Ovary (tissue), 3 donors: ENCODE results near the gene AKAP9.

Experiments
- CTCF ChIP-seq, 3 donors: fragments of 450-650 bp in 2 of 3; fragments of 200-600 bp in 1 of 3; IDR thresholded peaks; one replicate each; pipeline versions ENCODE4 v1.5.1 to v1.8.0; 2016 to 2022; ENCODE audit warnings: antibody characterized with exemption in 3 of 3, mild to moderate bottlenecking in 1 of 3
- EP300 ChIP-seq: sonication (generic); formaldehyde crosslinking; IDR thresholded peaks from one replicate; pipeline ENCODE4 v1.6.1; 2017; ENCODE audit warnings: antibody characterized with exemption
- POLR2A ChIP-seq: fragments of 450-650 bp; IDR thresholded peaks from one replicate; pipeline ENCODE4 v1.6.1; 2017; ENCODE audit warnings: antibody characterized with exemption, mild to moderate bottlenecking, moderate library complexity
- donor health status: DM: no; HTN: no; CAD: no.

- TF ChIP-seq CTCF (IDR thresholded peaks at IDR 0.05) (no peak), POLR2A (no peak), EP300 (no peak)
Measured at GRCh38 chr7:91962419-91962818, 21.8 kb downstream of the AKAP9 start.
